GM21360 (cell line): ENCODE data around the gene GARIN5B.
"Not testable (repeated sequence)": the region's sequence is repeated elsewhere in the genome, so short reads cannot be mapped to it uniquely, and the experiment has no call there.

ENCODE experiments used
- ATAC-seq: cut with Tn5 transposase; IDR thresholded peaks from one replicate; pipeline ENCODE4 v1.9.1; 2021; ENCODE audit warnings: mild to moderate bottlenecking, moderate library complexity; ENCODE audit not compliant: unreplicated experiment

GARIN5B gene

GRCh38 chr19:55362990-55363716 is at the start of gene GARIN5B:
TSS of gene GARIN5B (minus strand) at chr19:55363260. CDS start at chr19:55363066, 194 bp downstream.
- ATAC-seq = no peak

DNA sequence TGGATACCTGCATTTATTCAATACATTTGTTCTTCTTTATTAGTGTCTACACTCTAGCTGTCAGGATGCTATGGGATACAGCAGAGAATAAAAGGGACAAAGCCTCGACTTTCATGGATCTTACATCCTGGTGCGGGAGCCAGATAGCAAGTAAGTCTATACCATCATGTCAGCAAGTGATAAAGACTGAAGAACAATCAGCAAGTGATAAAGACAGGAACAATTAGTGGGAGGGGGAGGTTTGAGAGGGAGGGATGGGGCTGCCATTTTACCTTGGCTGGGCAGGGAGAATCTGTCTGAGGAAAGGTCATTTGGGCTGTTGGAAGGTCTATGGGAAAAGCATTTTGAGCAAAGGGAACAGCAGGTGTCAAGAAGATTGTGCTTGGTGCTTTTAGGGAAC is 47.1 kb upstream of the GARIN5B start:
- no peak for ATAC-seq

DNA sequence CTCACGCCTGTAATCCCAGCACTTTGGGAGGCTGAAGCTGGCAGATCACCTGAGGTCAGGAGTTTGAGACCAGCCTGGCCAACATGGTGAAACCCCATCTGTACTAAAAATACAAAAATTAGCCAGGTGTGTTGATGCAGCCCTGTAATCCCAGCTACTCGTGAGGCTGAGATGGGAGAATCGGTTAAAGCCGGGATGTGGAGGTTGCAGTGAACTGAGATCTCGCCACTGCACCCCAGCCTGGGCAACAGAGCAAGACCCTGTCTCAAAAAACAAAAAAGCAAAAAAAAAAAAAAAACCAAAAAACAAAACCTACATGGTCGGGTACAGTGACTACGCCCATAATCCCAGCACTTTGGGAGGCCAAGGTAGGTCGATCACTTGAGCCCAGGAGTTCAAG is 46.1 kb upstream of the GARIN5B start:
- not testable (repeated sequence) for ATAC-seq

GRCh38 chr19:55408533-55408872 is 45.4 kb upstream of the GARIN5B start:
- no peak for ATAC-seq

GRCh38 chr19:55407800-55408532 is 44.9 kb upstream of the GARIN5B start:
- ATAC-seq = peak; percentile 78

- ATAC-seq = peak; percentile 59
Observed at GRCh38 chr19:55407550-55407799, 44.4 kb upstream of the GARIN5B start, which contains the start of gene UBE2S. TSS of gene UBE2S (minus strand) at chr19:55407788. CDS start at chr19:55407589, 199 bp downstream.

DNA sequence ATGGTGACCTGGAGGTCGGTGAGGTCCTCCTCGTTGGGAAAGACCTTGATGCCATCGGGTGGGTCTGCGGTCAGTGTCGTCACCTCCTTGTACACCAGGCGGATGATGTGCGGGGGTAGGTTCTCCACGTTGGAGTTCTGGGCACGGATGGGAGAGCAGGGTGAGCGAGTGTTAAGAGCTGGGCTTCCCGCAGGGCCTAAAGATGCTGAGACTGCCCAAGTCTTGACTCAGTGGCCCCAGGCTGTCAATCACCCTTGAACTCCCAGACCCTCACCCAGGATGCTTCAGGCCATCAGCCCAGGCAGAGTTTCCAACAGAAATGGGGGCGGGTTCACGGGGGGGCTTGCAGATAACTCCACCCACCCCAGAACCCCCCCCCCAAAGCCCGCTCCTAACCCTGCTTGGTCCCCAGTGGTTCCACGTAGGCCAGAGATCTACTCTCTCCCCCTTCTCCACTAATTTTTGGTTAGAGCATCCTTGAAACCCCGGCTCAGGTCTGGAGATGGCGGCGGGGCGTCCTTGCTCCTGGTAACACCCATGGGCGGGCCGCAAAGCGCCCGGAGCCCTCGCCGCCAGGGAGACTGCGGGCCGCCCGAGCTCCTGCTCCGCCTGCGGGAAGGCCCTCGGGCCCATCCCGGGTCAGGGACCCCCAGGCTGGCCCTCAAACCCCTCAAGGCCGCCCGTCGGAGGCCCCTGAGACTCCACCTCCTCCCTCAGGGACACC is 43.9 kb upstream of the GARIN5B start:
- no peak for ATAC-seq

DNA sequence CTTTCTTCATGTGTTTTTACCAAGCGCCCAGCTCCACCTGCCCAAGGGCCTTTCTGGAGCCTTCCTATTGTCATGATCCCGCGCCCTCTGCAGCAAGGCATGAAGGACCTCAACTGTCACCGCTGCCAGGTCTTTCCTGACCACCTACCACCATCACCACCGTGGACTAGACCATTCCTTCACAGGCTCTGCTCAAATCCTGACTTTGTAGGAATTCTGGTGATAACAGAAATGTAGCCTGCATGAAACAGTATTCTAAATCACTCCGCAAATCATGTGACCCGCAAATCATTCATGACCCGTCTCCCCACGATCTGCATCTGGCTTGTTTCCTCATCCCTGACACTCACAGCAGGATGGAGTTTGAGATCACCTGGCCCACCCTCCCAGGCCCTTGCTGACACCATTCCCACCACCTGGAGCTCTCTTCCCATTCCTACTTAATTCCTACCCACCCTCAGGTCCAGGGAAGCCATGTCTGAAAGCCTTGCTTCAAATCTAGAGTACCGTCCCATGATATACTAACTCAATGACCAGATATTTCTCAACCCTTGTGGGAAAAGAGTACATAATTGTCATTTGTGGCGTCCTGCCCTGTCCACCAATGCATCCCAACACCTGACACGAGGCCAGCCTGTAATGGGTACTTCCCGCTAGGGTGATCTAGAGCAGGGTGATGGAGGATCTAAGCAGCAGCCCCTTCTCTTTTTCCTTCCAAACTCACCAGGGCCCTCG is 43.2 kb upstream of the GARIN5B start:
- ATAC-seq = no peak

- no peak for ATAC-seq
Observed at GRCh38 chr19:55405638-55406037, 42.6 kb upstream of the GARIN5B start.

DNA sequence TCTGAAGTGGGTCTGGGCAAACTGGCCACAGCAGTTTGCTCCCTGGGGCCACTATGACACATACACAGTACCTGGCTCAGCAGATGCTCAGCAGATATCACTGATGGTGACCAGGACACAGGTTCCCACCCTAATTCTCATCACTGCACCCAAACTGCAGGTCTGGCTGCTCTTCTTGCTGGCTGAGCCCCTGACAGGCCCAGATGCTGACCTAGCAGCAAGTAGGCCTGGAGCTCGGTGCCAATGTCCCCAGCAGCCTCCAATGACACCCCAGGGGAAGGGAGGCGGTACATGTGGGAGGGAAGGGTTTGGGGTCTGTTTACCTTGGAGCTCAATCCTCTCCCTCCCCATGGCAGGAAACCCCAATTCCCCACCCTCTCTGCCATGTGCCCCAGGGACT is 39.4 kb upstream of the GARIN5B start:
- ATAC-seq = no peak

DNA sequence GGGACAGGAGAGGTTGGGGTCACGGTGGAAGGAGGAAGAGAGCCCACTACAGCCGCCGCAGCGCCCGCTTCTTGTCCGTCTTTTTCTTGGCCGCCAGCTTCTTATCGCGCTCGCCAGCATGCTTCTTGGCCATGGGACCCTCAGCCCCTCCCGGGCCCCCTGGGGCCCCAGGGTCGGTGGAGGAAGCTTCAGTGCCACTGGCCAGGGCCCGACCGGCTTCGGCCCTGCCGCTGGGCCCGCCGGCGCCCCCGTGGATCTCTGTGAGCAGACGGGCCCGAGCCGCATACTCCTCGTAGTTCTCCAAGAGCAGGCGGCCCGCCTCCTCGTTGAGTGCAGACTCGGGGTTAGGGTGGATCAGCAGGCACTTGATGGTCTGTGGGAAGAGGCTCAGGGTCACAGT is 38.3 kb upstream of the GARIN5B start:
- ATAC-seq = not testable (repeated sequence)

GRCh38 chr19:55400281-55401087 is 37.4 kb upstream of the GARIN5B start:
- no peak for ATAC-seq

DNA sequence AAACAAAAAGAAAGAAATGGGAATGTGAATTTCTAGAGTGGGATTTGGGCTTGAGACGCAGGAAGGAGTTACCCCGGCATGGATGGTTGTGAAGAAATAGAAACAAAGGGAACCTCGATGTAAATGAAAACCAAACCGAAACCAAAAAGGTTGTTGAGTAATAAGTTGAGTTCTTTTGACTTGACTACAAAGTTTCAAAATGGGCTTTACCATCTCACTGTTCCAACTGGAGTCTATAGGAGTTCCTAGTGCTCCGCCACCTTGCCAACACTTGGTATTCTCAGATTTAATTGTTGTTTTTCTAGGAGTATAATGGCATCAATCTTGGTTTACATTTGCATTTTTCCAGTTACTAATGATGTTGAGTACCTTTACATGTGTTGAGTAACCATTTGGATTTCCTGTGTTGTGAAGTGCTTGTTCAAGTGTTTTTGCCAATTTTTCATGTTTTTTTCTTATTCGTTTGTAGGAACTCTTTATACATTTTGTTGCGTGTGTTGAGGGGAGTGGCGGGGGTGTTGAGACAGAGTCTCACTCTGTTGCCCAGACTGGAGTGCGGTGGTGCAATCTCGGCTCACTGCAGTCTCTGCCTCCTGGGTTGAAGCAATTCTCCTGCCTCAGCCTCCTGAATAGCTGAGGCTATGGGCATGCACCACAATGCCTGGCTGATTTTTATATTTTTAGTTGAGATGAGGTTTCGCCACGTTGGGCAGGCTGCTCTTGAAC is 35.3 kb upstream of the GARIN5B start:
- ATAC-seq = no peak

DNA sequence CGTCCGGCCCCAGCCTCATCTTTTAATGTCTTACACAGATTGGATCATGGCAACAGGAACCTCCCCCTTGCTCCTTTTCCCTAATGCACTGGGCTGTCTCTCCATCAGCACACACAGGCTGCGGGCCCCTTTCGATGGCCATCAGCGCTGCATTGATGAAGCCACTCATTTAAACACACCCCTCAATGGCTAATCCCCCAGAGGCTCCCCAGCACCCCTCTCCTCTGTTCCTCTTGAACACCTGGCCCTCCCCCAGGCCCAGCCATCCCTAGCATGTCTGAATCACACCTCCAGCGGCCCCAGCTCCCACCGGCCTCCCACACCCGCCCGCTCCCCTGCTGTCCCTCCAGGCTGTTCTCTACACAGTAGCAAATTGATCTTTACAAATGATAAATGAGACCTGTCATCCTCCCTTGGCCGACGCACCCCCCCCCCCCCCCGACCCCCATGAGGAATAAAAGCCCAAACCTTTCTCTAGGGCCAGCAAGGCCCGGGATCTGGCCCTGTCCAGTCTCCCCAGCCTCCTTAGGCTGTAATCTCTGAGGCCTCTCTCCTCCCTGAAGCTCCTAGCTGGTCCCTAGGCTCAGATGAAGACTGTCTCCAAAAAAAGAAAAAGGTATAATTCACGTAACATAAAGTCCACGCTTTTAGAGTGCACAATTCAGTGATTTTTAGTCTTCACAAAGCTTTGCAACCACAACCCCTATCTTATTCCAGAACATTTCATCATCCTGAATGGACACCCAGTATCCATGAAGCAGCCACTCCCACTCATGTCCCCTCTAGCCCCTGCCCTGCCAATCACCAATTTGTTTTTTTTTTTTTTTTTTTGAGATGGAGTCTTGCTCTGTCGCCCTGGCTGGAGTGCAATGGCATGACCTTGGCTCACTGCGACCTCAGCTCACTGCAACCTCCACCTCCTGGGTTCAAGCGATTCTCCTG is 30.0 kb upstream of the GARIN5B start:
- ATAC-seq = no peak

DNA sequence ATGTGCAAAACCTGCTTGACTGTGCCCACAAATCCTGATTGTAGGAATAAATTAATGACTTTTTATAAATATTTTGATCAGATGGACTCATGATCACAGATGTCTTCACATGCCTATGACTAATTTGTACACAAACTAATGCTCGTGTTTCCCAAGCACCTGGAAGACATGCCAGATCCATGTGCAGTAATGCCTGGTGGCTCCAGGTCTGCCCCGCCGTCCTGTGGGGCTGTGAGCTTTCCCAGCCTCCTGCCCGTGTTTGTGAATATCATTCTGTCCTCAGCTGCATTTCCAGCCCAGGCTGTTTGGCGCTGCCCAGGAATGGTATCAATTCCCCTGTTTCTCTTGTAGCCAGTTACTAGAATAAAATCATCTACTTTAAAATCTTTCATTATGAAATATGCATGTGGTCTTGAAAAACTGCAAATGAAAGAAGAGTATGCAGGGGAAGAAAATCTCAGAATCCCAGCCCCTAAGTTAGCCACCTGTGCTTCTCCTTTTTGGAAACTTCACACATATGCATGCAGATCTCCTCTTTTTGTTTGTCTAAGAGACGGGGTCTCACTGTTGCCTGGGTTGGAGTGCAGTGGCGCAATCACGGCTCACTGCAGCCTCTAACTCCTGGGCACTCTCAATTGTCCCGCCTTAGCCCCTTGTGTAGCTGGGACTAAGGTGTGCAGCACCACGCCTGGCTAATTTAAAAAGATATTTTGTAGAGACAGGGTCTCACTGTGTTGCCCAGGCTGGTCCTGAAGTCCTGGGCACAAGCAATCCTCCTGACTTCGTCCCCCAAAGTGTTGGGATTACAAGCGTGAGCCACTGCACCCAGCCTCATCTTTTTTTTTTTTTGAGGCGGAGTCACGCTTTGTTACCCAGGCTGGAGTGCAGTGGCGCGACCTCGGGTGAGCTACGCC is 28.9 kb upstream of the GARIN5B start:
- ATAC-seq = no peak

DNA sequence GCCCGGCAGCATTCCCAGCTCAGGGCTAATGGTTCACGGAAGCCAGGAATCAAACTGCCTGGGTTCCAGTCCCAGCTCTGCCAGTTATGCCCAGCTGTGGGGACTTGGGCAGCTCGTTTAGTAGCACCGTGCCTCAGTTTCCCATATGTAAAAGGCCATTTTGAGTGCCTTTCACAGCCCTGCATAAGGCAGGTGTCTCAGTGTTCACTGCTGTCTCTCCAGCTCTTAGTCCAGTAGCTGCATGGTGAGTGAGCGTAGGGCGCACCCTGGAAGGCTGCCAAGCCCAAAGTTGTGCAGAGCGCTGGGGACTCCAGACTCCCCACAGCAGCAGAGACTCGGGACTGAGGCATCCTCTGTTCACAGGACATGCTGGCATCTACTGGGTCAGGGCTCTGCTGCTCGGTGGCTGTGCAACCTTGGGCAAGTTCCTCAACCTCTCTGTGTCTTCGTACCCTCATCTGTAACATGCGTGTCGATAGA is 28.2 kb upstream of the GARIN5B start:
- no peak for ATAC-seq

DNA sequence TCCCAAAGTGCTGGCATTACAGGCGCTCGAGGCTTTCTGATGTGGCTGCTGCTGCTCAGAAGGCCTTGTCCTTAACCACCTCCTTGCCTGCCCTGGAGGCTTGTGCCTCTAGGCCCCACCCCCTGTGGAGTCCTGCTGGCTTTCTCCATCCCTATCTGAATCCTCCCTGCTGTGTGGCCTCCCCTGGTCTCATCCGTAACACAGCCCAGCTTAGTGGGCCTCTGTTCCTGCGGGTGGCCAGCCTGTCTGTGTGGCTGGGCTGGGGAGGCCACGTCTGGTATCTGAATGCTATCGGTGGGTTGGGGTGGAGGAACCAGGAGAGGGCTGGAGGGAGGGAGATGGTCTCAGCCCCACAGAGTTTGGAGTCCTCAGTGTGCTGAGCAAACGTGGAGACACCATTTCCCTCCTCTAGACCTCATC is 27.4 kb upstream of the GARIN5B start:
- no peak for ATAC-seq
